NCI-H446 (cell line): ENCODE data around the gene ADH6.
"Not testable (repeated sequence)": the region's sequence is repeated elsewhere in the genome, so short reads cannot be mapped to it uniquely, and the experiment has no call there.

Experiments
- DNase-seq, 2 experiments: peaks; one replicate each; lab custom pipeline; 2025; lab: John Stamatoyannopoulos, UW

Gene ADH6

DNA sequence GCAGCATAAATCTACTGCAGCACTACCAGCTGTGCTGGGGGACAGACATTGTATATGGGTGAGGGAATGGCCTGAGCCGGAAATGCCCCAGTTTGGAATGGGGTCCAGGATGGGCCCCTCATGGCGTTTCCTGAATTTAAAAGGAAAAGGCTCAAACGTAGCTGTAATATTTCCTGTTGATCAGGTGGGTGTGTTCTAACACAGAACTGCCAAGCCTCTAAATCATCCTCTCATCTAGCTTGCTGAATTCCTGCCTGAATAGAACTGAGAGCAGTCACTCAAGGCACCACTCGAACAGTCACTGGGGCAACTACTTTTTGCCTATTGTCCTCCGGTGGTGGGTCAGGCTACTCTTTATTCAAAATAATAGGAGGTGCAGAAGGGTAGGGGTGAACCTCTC is 28.7 kb downstream of the ADH6 start:
- no peak for DNase-seq

DNA sequence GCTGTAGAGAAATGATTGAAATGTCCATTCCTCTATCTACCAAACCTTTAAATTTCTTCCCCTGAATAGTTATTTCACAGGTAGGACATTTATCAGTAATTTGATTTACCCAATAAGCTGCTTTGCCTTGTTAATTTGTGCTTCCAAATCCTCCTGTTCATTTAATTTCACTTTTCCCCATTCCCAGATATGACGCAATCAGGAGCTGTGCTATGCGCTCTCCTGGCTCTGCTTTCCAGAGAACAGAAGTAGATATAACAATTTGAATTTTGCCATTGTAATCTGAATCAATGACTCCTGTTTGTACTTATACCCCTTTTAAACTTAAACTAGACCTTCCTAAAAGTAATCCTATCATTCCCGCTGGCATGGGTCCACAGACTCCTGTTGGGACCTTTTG is 29.1 kb downstream of the ADH6 start:
- DNase-seq, result not testable (repeated sequence)

DNA sequence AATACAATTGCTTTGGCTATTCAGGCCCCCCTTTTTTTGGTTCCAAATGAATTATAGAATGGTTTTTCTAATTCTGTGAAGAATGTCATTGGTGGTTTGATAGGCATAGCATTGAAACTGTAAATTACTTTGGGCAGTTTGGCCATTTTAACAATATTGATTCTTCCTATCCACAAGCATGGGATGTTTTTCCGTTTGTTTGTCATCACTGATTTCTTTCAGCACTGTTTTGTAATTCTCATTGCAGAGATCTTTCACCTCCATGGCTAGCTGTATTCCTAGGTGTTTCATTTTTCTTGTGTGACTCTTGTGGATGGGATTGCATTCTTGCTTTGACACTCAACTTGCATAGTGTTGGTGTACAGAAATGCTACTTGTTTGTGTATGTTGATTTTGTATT is 33.0 kb downstream of the ADH6 start:
- no peak for DNase-seq

DNA sequence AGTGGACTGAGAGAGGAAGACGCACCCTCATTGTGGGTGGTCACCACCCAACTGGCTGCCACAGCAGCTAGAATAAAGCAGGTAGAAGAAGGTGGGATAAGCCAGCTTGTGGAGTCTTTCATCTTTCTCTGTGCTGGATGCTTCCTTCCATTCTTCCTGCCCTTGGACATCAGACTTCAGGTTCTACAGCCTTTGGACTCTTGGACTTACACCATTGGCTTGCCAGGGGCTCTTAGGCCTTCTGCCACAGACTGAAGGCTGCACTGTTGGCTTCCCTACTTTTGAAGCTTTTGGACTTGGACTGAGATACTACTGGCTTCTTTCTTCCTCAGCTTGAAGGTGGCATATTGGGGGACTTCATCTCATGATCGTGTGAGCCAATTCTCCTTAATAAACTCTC is 33.5 kb downstream of the ADH6 start:
- no peak for DNase-seq

DNA sequence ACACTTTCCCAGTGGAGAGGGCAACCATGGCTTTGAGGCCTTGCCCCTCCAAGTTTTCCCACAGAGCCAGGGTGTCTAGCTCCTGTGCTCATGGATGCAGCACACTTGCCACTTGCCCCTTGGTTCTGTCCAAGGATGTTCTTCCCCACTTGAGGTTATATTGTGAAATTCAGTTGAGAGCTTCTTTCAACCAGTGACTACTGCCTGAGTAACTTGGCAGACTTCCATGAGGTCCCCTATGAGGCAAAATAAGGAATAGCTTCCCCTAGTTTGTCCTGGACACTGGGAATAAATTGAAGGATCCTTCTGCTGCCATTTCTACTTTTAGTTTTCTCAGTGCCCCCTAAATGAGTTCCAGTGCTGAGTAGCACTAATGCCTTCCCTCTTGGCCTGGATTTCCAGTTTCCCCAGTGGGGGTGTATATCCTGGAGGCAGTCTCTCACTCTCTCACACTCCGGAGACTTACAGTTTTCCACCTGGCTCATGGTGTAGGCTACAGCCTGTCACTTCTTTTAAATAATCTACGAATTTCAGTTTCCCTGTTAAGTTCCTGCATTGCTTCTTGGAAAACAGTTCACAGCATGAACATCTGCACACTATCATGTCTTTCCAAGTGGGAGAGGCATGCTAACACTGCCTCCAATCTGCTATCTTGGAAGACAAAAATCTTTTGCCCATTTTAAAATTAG is 38.5 kb downstream of the ADH6 start:
- no peak for DNase-seq

DNA sequence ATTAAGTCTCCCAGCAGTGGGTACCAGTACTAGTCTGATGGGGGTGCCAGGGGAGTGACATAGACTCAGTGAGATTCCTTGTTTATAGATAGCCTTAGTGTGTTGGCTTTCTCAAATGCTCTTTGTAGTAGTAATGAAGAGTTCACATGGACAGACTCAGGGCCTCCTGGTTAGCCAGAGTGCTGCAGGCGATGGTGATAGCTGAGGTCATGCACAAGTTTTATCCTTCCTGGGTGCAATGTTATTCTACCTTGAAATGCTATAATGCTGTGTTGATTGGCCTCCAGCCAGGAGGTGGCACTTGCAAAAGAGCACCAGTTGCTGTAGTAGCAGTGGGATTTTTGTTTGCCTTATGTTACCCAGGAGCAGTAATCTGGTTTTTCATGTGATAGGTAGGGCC is 39.4 kb downstream of the ADH6 start:
- DNase-seq, result no peak

DNA sequence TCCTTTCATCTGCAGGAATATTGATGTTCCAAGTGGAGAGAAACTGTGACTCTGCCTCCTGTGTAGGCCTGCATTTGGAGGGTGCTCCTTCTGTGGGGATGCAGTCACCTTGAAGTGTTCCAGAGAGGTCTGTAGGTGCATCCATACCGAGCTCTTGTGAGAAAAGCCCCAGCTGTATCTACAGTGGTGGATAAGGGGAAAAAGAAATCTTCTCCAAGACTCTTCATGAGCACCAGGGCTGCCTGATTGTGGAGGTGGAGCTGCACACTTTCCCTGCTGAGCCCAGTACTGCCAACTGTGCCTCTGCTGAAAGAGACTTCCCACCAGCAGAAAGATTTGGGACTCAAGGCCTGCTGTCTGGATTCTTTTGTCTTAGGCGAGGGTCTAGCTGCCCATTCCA is 39.9 kb downstream of the ADH6 start:
- no peak for DNase-seq

DNA sequence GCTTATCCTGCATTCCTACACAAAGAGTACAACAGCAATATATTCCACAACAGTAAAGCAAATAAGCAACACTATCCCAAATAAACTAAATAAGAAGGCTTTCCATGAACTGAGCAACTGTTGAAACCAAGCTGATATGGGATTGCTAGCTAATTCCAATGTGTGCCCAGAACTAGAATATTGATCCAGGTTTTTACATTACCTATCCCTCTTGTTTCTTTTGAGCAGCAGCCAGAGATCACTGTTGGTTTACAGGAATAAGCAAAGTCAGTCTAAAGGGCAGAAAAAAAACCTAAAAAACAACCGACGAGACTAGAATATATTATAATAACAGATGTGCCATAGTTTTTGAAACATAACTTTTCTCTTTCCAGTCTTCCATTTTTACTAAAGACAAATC is 52.5 kb downstream of the ADH6 start:
- no peak for DNase-seq

DNA sequence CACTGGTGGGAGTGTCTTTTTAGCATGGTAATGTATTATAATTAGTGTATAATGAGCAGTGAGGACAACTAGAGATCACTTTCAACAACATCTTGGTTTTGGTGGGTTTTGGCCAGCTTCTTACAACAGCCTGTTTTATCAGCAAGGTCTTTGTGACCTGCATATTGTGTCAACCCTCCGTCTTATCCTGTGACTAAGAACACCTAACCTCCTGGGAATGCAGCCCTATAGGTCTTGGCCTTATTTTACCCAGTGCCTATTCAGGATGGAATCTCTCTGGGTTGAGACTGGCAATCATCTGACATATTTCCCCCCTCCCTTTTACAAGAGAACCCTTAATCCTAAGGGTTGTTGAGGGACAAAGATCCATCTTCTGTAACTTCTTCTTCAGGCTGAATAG is 53.1 kb downstream of the ADH6 start:
- DNase-seq, result no peak

DNA sequence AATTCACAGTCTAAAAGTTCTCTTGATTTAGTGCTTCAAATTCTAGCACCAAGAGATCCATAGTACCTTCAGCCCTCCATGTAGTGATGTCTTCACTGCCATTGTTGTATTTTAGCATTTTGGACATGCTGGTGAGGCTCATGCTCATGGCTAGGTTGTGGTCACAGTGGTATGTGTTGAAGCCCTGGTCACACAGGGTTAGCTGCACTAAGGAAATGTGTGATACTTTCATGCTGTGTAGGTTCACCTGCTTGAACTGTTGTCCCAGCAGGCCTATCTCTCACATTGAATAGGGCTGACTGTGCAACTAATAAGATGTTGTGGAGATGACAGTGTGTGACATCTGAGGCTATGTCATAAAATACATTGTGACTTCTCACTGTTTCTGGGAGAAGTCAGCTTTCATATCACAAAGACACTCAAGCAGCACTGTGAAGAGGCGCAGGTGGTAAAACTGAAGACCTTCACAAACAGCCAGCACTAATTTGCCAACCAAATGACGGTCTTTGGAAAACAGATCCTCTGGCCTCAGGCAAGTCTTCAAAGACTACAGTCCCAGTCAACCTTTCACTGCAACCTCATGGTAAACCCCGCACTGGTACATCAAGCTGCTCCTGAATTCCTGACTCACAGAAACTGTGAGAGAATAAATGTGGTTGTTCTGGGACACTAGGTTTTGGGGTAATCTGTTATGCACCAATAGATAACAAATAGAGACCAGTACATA is 57.5 kb downstream of the ADH6 start:
- no peak for DNase-seq

DNA sequence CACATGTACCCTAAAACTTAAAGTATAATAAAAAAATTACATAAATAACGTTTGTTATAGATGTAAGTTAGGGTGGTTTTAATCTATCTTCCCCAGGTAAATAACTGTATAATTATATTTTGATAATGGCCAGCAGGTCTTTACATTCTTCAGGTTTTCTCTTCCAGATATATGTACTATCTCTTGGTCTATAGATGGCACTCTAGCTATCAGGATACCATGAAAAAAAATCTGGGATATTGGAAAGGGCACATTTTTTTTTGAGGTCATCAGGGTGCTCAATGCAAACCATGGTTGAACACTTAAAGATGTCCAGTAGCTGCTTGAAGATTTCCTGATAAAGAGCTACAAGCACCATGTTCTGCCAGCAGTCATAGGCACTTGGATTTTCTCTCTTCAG is 59.3 kb downstream of the ADH6 start:
- DNase-seq, result no peak

DNA sequence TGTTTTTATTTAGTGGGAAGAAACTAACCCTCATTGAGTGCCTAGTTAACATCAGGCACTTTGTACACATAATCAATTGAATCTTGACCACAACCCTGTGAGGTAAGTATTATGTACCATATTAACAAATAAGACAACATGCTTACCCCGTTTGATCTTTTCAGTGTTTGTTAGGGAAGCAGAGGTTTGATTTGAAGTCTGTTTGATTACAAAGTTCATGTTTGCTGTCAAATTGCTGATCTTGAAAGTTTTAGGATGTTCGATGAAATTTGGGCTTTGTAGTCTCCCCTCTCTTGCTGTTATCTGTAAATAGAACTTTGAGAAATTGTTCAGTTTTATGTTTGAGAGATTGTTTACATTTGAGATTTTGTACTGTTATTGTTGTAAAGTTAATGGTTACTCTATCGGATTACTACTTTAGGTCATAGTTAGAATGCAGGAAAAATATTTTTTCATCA is 61.5 kb downstream of the ADH6 start:
- DNase-seq, result no peak

DNA sequence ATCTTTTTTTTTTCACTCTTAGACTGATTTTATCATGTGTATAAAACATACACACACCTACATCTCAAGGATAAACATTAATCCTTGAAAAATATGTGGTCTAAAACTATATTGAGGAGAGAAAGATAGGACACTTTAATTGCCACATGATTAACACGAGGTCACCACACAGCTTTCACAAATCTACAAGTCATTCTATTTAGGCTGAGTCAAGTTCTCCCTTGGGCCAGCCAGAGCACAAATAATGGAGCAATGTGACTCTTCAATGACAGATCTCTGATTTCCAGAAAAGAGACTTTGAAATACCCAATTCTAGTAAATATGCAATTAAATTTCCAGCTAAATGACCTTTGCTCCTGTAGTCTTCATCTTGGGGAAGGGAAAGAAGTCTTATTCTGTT is 62.1 kb downstream of the ADH6 start:
- DNase-seq, result no peak

DNA sequence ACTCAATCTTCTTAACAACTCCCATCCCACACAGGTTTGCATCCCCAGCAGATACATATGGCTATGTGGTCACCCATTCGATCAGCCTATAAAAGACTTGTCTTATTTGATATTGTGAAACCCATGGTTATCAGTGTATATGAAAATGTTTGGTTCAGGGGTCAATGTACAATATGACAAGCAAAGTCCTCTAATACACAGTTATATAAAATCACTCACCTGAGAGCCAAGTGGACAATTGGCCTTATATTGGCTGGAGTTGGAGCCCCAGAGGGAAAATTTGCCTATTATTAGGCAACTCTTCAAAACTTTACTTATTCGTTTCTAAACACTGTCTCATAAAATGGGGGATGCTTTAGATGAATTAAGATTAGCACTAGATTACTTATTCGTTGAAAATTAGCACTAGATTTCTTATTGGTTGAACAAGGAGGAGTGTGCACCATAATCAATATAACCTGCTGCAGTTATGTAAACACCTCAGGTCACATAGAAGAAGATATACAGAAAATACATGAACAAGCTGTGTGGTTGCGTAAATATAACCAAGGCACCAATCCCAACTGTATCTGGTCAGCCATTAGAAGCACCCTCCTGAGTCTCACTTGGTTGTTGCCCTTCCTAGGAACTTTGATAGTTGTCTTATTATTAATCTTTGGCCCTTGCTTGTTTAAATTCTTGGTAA is 64.2 kb downstream of the ADH6 start:
- DNase-seq, result no peak
